Progenitor cell of endocrine pancreas (in vitro differentiated cells): ENCODE measurements around the gene CRHBP. TPM values are rescaled to one million over a fixed set of nuclear protein-coding genes. Genes with fewer than 3 reads are reported as not detected.
A peak's percentile ranks its signal among the peaks of the same experiment; 100 is the strongest.

Experiments used
- DNase-seq: peaks from one replicate; pipeline ENCODE4 v3.0.0; 2021; ENCODE audit warnings: low spot score; ENCODE audit not compliant: unreplicated experiment
- H3K27ac Mint-ChIP-seq: 2 replicates; pipeline ENCODE4 v1.8.0; 2021; ENCODE audit warnings: mild to moderate bottlenecking, moderate library complexity, mixed read lengths
- H3K27me3 Mint-ChIP-seq: 2 replicates; pipeline ENCODE4 v1.8.0; 2021; ENCODE audit warnings: mixed read lengths
- H3K36me3 Mint-ChIP-seq: 2 replicates; pipeline ENCODE4 v1.8.0; 2022; ENCODE audit warnings: mixed read lengths; ENCODE audit not compliant: insufficient read depth
- H3K4me1 Mint-ChIP-seq: 2 replicates; pipeline ENCODE4 v1.8.0; 2021; ENCODE audit warnings: low read depth, mixed read lengths
- H3K4me3 Mint-ChIP-seq: 2 replicates; pipeline ENCODE4 v1.8.0; 2021; ENCODE audit warnings: low read depth, mild to moderate bottlenecking, moderate library complexity, mixed read lengths
- H3K9me3 Mint-ChIP-seq: 2 replicates; pipeline ENCODE4 v1.8.0; 2021; ENCODE audit warnings: low read depth, mixed read lengths
- total RNA-seq: library from RNA; stranded (reverse); gene quantifications from 2 replicates; pipeline ENCODE4 v1.2.1, GENCODE V29; 2021
- TF ChIP-seq, protein P1 (sequence below): fragments of 200-600 bp; sonication (generic); IDR thresholded peaks from one replicate; pipeline ENCODE4 v1.5.0; 2021; ENCODE audit warnings: antibody characterized with exemption, mild to moderate bottlenecking; ENCODE audit not compliant: unreplicated experiment

Gene CRHBP
- total RNA-seq, 1 donor from 2014 or later = 1.1 TPM

DNA sequence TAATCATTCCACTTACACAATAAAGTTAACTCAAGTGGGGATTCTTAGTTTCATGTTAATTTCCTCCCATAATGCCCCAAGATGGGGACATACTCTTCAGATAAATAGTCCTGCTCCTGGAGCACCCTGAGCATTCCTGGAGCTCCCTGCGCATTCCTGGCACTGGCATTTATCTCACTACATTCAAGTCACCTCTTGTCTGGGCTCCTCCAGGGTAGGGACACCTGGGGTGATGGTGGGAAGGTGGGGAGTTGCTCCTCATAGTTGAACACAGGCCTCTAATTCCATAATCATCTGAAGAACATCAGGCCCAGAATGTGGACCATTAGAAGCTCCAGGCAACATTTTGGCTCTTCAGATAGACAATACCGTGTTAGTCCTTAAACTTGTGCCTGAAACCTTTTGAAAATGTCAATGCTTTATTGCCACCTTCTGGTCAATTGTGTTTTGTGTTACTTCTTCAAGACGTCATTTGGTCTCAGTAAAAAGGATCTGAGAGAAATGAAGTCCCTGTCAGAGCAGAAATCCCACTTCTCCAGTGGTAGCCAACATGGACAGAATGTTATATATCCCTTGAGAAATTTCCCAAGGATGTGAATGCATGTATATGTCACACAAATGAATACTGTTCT, 63.2 kb downstream of the CRHBP start:
- TF ChIP-seq, protein P1, sequence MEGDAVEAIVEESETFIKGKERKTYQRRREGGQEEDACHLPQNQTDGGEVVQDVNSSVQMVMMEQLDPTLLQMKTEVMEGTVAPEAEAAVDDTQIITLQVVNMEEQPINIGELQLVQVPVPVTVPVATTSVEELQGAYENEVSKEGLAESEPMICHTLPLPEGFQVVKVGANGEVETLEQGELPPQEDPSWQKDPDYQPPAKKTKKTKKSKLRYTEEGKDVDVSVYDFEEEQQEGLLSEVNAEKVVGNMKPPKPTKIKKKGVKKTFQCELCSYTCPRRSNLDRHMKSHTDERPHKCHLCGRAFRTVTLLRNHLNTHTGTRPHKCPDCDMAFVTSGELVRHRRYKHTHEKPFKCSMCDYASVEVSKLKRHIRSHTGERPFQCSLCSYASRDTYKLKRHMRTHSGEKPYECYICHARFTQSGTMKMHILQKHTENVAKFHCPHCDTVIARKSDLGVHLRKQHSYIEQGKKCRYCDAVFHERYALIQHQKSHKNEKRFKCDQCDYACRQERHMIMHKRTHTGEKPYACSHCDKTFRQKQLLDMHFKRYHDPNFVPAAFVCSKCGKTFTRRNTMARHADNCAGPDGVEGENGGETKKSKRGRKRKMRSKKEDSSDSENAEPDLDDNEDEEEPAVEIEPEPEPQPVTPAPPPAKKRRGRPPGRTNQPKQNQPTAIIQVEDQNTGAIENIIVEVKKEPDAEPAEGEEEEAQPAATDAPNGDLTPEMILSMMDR = peak; percentile 47
- no peak for DNase-seq
- Mint-ChIP-seq H3K27ac (no peak overlapping the region), H3K4me1 (peaks cover 5% of the 10 kb centered on the region), H3K36me3 (no peaks in the 10 kb centered on the region), H3K4me3 (no peak overlapping the region), H3K9me3 (no peaks in the 10 kb centered on the region), H3K27me3 (no peaks in the 10 kb centered on the region)

- H3K36me3 Mint-ChIP-seq = no peaks in the 10 kb centered on the region
- DNase-seq = no peak
- no peaks in the 10 kb centered on the region for H3K9me3 Mint-ChIP-seq
- no peak overlapping the region for H3K27ac Mint-ChIP-seq
- peaks cover 5% of the 10 kb centered on the region for H3K4me1 Mint-ChIP-seq
- H3K4me3 Mint-ChIP-seq = no peak overlapping the region
- TF ChIP-seq, protein P1 = no peak
- no peaks in the 10 kb centered on the region for H3K27me3 Mint-ChIP-seq
These were observed 64.1 kb downstream of the CRHBP start for GRCh38 chr5:77016962-77017361.

GRCh38 chr5:77017668-77018067, 64.8 kb downstream of the CRHBP start:
- Mint-ChIP-seq H3K36me3 (no peaks in the 10 kb centered on the region), H3K9me3 (peaks cover 5% of the 10 kb centered on the region), H3K27me3 (no peaks in the 10 kb centered on the region), H3K27ac (no peak overlapping the region), H3K4me3 (no peak overlapping the region), H3K4me1 (peaks cover 5% of the 10 kb centered on the region)
- DNase-seq = no peak
- TF ChIP-seq, protein P1 = no peak

Other genes with a start within 250 kb of the CRHBP start
- gene F2R, start 236.9 kb upstream of the CRHBP start, total RNA-seq = 25.1 and 28.7 TPM in 2 replicates
- 6.5 and 10.0 TPM in 2 replicates for gene F2RL1, start 134.0 kb upstream of the CRHBP start, total RNA-seq
- gene S100Z, start 103.0 kb upstream of the CRHBP start, total RNA-seq = 1.2 and 1.7 TPM in 2 replicates
- gene AGGF1, start 77.4 kb downstream of the CRHBP start, total RNA-seq = 26.3 and 28.1 TPM in 2 replicates
- 37.1 and 38.0 TPM in 2 replicates for gene ZBED3, start 134.2 kb downstream of the CRHBP start, total RNA-seq